ENCODE data around the gene TMEM62.

The TMEM62 gene

GRCh38 chr15:43133430-43134156 lies at the start of gene TMEM62:
TSS of gene TMEM62 (plus strand) at chr15:43133586. CDS start at chr15:43133803, 217 bp downstream.
- DNase-seq: peak; percentile 84

DNA sequence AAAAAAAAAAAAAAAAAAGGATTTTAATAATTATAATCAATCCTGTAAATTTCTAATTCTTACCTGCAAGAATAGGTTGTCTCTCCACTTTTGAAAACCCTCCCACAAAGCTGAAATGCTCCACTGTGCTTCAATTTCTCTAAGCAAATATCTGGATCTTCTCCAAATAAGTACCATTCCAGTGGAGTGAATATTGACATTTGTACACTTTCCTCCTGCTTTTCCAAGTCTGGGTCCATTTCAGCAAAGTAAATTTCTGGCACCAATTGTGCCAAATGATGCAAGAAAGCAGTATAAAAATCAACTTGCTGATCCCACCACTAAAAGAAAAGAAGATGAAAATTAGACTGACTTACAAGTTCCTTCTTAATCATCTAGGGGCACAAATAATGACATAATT lies 47.5 kb upstream of the TMEM62 start:
- no peak for DNase-seq

GRCh38 chr15:43086551-43086950 lies 46.8 kb upstream of the TMEM62 start:
- DNase-seq: peak; percentile 7

DNA sequence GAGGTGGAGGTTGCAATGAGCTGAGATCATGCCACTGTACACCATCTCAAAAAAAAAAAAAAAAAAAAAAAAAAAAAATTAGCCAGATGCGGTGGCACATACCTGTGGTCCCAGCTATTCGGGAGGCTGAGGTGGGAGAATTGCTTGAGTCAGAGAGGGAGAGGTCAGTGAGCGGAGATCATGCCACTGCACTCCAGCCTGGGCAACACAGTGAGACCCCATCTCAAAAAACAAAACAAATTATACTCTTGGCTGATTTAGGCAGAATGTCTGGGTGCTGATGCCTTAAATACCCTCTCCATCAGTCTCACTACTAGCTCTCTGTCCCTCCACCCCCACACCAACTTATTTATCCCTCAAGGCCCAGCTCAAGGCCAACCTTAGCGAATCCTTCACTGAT lies 41.5 kb upstream of the TMEM62 start:
- no peak for DNase-seq

GRCh38 chr15:43093026-43093425 lies 40.4 kb upstream of the TMEM62 start:
- no peak for DNase-seq

- DNase-seq: no peak
These were observed 38.9 kb upstream of the TMEM62 start for GRCh38 chr15:43094416-43095030.

DNA sequence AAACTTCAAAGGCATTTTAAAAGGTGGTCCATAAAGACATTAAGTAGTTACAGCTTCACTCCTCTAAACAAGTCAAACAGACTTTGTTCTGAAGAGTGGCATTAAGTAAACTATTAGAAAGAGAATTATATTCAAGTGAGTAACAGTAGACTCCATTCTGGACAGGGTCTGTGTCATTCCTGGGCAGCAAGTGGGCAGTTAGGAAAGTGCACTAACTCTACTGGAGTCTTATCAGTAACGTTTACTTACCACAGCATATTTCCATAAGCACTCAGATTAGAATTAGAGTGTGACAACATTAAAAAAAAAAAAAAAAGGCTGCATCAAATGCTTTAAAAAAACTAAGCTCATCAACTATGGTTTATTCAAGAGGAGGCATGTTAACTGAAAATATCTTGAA lies 38.1 kb upstream of the TMEM62 start:
- no peak for DNase-seq

DNA sequence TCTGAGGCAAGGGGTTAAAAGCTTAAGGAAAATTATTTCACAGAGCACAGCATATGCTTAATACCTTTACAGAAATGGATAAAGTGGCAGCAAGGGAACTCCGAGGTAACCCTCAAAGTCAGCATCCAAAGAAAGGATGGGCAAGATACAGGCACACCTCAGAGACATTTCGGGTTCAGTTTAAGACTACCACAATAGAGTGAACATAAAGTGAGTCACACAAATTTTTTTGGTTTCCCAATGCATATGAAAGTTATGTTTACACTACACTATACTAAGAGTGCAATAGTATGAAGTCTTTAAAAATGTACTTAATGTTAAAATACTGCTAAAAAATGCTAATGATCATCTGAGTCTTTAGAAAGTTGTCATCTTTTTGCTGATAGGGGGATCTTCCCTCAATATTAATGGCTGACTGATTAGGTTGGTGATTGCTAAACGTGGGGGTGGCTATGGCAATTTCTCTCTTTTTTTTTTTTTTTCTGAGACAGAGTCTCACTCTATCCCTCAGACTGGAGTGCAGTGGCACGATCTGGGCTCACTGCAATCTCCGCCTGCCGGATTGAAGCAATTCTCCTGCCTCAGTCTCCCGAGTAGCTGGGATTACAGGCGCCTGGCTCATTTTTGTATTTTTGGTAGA lies 37.6 kb upstream of the TMEM62 start:
- no peak for DNase-seq

DNA sequence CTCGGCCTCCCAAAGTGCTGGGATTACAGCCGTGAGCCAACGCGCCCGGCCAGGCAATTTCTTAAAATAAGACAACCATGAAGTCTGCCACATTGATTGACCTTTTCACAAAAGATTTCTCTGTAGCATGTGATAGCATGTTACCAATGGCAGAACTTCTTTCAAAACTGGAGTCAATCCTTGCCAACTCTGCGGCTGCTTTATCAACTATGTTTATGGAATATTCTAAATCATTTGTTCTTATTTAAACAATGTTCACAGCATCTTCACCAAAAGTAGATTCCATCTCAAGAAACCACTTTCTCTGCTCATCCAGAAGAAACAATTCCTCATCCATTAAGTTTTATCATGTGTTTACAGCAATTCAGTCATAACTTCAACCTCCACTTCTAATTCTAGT lies 37.0 kb upstream of the TMEM62 start:
- no peak for DNase-seq

- DNase-seq: no peak
These were observed 34.1 kb upstream of the TMEM62 start for GRCh38 chr15:43099105-43099845.

DNA sequence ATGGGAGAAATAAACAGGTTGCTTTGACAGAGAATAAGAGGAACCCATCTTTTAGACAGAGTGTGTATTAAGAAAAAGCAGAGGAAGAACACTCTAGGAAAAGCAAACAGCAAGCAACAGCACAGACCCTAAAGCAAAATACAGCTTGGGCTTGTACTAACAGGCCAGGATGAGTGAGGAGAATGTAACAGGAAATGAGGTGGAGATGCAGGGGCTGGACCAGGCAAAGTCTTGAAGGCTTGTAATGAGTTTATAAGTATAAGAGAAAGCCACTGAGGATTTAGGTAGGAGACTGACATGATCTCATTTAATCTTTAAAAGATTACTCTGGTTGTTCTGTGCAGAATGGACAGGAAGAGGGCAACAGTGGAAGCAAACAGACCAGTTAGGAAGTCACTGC lies 32.4 kb upstream of the TMEM62 start:
- DNase-seq: no peak

GRCh38 chr15:43102187-43102586 lies 31.2 kb upstream of the TMEM62 start:
- no peak for DNase-seq

GRCh38 chr15:43103907-43104306 lies 29.5 kb upstream of the TMEM62 start:
- DNase-seq: no peak

- no peak for DNase-seq
These were observed 29.0 kb upstream of the TMEM62 start for GRCh38 chr15:43104426-43104825.

- DNase-seq: peak; percentile 40
These were observed 28.2 kb upstream of the TMEM62 start for GRCh38 chr15:43105077-43105736.

GRCh38 chr15:43105778-43106485 lies 27.5 kb upstream of the TMEM62 start, which contains the start of gene UBR1:
TSS of gene UBR1 (minus strand) at chr15:43106038. CDS start at chr15:43106022, 16 bp downstream.
- peak; percentile 96 for DNase-seq

- DNase-seq: no peak
These were observed 26.9 kb upstream of the TMEM62 start for GRCh38 chr15:43106486-43106829.

GRCh38 chr15:43107751-43108150 lies 25.6 kb upstream of the TMEM62 start:
- no peak for DNase-seq

DNA sequence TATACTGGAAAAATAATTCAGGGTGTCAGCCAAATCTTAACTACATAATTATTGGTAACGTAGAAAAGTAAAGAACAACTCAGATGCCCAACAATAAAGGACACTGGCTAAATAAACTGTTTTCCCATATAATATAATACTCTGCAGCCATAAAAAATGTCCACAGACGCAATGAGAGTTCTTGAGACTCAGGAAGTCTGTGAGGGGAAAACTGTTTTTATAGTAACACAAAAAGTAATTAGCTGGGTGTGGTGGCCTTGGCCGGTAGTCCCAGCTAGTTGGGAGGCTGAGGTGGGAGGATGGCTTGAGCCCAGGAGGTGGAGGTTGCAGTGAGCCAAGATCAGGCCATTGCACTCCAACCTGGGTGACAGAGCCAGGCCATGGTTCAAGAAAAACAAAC lies 22.0 kb upstream of the TMEM62 start:
- DNase-seq: no peak

DNA sequence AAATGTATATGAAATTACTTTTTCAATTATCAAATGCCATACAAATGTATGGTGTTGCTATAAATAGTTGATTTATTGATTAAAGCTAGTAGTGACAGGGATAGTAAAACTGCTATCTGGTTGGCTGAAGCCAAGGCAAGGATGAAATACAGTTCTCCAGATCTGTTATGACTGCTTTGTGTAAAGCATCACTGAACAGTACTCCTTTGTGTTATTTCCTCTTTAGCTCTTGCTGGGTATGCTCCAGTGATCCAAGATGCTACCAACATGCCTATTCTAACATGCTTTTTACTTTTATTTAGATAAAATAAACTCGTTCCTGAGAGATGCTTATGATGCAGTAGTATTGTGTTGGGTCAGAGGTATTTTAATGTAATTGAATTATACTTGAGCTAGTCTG lies 15.1 kb upstream of the TMEM62 start:
- DNase-seq: no peak

- no peak for DNase-seq
These were observed 14.6 kb upstream of the TMEM62 start for GRCh38 chr15:43118829-43119228.

DNA sequence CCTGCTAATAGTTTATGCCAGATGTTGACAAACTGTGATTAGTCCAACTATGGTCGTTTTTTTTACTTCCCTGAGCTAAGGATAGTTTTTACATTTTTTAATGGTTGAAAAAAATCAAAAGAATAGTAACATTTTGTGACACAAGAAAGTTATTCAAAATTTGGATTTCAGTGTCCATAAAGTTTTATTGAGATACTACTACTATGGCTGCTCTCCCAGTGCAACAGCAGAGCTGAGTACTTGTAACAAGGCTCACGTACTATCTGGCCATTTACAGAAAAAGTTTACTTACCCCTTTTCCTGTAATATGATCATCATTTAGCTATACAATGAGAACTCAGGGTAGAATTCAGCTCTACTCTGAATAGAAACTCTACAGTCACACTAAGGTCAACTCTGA lies 11.5 kb upstream of the TMEM62 start:
- no peak for DNase-seq
